NT2/D1 (cell line): ENCODE measurements around the gene STX19.

Experiments
- SUZ12 ChIP-seq: IDR thresholded peaks from 2 replicates; pipeline ENCODE4 v1.6.1; 2011; ENCODE audit not compliant: insufficient read length, insufficient read depth; ENCODE audit errors: extremely low read depth
- ZNF274 ChIP-seq: IDR thresholded peaks from 2 replicates; pipeline ENCODE4 v1.6.1; 2011; ENCODE audit warnings: mild to moderate bottlenecking, low read depth, low read length

- TF ChIP-seq SUZ12 (no peak), ZNF274 (no peak)
Observed at GRCh38 chr3:94004301-94004910, 24.0 kb downstream of the STX19 start.
